GM18867 (cell line): ENCODE data around the gene OSTN.
"Not testable (repeated sequence)": the region's sequence is repeated elsewhere in the genome, so short reads cannot be mapped to it uniquely, and the experiment has no call there.

Experiments
- ATAC-seq: cut with Tn5 transposase; IDR thresholded peaks from one replicate; pipeline ENCODE4 v1.9.1; 2021; ENCODE audit warnings: mild to moderate bottlenecking, moderate library complexity; ENCODE audit not compliant: unreplicated experiment

Gene OSTN

GRCh38 chr3:191263365-191263764, 64.3 kb downstream of the OSTN start:
- peak; percentile 75 for ATAC-seq

- no peak for ATAC-seq
These were observed 64.8 kb downstream of the OSTN start for GRCh38 chr3:191263850-191264249.

- no peak for ATAC-seq
These were observed 69.7 kb downstream of the OSTN start for GRCh38 chr3:191268737-191269136.

- peak; percentile 78 for ATAC-seq
These were observed 70.4 kb downstream of the OSTN start for GRCh38 chr3:191269289-191270085.

- ATAC-seq: not testable (repeated sequence)
These were observed 76.2 kb downstream of the OSTN start for GRCh38 chr3:191275244-191275643.

- no peak for ATAC-seq
These were observed 76.7 kb downstream of the OSTN start for GRCh38 chr3:191275751-191276150.

- no peak for ATAC-seq
These were observed 81.1 kb downstream of the OSTN start for GRCh38 chr3:191280111-191280510.

GRCh38 chr3:191280882-191281281, 81.8 kb downstream of the OSTN start:
- no peak for ATAC-seq

GRCh38 chr3:191282251-191283185, 83.5 kb downstream of the OSTN start:
- ATAC-seq: peak; percentile 8

GRCh38 chr3:191283400-191283799, 84.4 kb downstream of the OSTN start:
- peak; percentile 50 for ATAC-seq

GRCh38 chr3:191290311-191291025, 91.4 kb downstream of the OSTN start:
- ATAC-seq: peak; percentile 89

- no peak for ATAC-seq
These were observed 93.4 kb downstream of the OSTN start for GRCh38 chr3:191292243-191293015.

- ATAC-seq: no peak
These were observed 95.2 kb downstream of the OSTN start for GRCh38 chr3:191294291-191294690.

- ATAC-seq: peak; percentile 80
These were observed 97.0 kb downstream of the OSTN start for GRCh38 chr3:191296041-191296541.

GRCh38 chr3:191298846-191299245, 99.8 kb downstream of the OSTN start:
- no peak for ATAC-seq

- ATAC-seq: peak; percentile 31
These were observed 101.4 kb downstream of the OSTN start for GRCh38 chr3:191300422-191300821.

- ATAC-seq: peak; percentile 71
These were observed 102.0 kb downstream of the OSTN start for GRCh38 chr3:191301017-191301416.

- ATAC-seq: no peak
These were observed 102.9 kb downstream of the OSTN start for GRCh38 chr3:191301782-191302411.

- no peak for ATAC-seq
These were observed 103.4 kb downstream of the OSTN start for GRCh38 chr3:191302451-191302850.

- ATAC-seq: no peak
These were observed 104.6 kb downstream of the OSTN start for GRCh38 chr3:191303596-191303995.
